HFFc6 (cell line): ENCODE measurements around the gene PCSK5. TPM values are rescaled to one million over a fixed set of nuclear protein-coding genes. Genes with fewer than 3 reads are reported as not detected.

ENCODE experiments used
- DNase-seq: peaks from one replicate; pipeline ENCODE4 v3.0.0-alpha.2; 2018
- H3K27ac Mint-ChIP-seq: 2 replicates; pipeline ENCODE4 v1.8.0; 2020; ENCODE audit warnings: mild to moderate bottlenecking, mixed read lengths
- H3K27me3 Mint-ChIP-seq: 2 replicates; pipeline ENCODE4 v1.8.0; 2021; ENCODE audit warnings: mild to moderate bottlenecking, moderate library complexity, mixed read lengths; ENCODE audit not compliant: insufficient read depth
- H3K36me3 Mint-ChIP-seq: 2 replicates; pipeline ENCODE4 v1.8.0; 2021; ENCODE audit warnings: low read depth, mixed read lengths
- H3K4me1 Mint-ChIP-seq: 2 replicates; pipeline ENCODE4 v1.8.0; 2020; ENCODE audit warnings: low read depth, mixed read lengths
- H3K4me3 Mint-ChIP-seq: 2 replicates; pipeline ENCODE4 v1.8.0; 2020; ENCODE audit warnings: mild to moderate bottlenecking, moderate library complexity, mixed read lengths
- H3K9me3 Mint-ChIP-seq: 2 replicates; pipeline ENCODE4 v1.8.0; 2020; ENCODE audit warnings: mild to moderate bottlenecking, mixed read lengths
- total RNA-seq, 6 experiments: library from RNA; stranded (reverse); fragmentation: NEBNext Ultra II Directional; extraction: Animal tissue kit (Norgen Biotek cat#: 25700); gene quantifications; 2 replicates in 1 of 6; 3 replicates in 5 of 6; pipeline ENCODE4 v1.2.3, GENCODE V29; 2021
- TF ChIP-seq, protein P1 (sequence below): fragments of 200-600 bp; sonication (generic); IDR thresholded peaks from 2 replicates; pipeline ENCODE4 v1.5.0; 2021; ENCODE audit warnings: antibody characterized with exemption, mild to moderate bottlenecking

The PCSK5 gene
- total RNA-seq, 6 experiments from 2014 or later: 0.18 to 0.36 (median 0.22) TPM

DNA sequence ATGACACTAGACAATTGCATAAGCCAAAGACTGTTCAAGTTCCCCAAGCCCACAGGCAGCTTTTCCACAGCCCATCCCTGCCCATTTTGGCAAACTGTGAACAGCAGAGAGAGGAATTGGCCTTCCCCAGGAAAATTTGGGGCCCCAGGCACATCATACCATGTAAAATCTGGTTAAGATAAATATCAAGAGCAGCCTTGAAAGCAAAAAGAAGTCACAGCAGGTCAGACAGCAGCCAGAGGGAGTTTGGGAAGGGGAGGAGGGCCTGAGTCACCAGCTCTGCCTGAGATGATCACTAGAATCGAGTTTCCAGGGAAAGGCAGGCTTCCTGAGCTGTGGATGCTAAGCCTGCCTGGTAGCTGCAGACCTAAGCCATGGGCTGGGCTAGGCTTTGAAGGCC, 324.6 kb downstream of the PCSK5 start:
- TF ChIP-seq, protein P1, sequence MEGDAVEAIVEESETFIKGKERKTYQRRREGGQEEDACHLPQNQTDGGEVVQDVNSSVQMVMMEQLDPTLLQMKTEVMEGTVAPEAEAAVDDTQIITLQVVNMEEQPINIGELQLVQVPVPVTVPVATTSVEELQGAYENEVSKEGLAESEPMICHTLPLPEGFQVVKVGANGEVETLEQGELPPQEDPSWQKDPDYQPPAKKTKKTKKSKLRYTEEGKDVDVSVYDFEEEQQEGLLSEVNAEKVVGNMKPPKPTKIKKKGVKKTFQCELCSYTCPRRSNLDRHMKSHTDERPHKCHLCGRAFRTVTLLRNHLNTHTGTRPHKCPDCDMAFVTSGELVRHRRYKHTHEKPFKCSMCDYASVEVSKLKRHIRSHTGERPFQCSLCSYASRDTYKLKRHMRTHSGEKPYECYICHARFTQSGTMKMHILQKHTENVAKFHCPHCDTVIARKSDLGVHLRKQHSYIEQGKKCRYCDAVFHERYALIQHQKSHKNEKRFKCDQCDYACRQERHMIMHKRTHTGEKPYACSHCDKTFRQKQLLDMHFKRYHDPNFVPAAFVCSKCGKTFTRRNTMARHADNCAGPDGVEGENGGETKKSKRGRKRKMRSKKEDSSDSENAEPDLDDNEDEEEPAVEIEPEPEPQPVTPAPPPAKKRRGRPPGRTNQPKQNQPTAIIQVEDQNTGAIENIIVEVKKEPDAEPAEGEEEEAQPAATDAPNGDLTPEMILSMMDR: no peak
- Mint-ChIP-seq H3K4me1 (peaks cover 8% of the 10 kb centered on the region; the same call in 1 of the 2 replicates), H3K36me3 (no peaks in the 10 kb centered on the region), H3K27ac (no peak overlapping the region), H3K9me3 (peaks cover 38% of the 10 kb centered on the region), H3K27me3 (peaks cover 5% of the 10 kb centered on the region; the same call in 1 of the 2 replicates), H3K4me3 (no peak overlapping the region)
- DNase-seq: peak; percentile 26

DNA sequence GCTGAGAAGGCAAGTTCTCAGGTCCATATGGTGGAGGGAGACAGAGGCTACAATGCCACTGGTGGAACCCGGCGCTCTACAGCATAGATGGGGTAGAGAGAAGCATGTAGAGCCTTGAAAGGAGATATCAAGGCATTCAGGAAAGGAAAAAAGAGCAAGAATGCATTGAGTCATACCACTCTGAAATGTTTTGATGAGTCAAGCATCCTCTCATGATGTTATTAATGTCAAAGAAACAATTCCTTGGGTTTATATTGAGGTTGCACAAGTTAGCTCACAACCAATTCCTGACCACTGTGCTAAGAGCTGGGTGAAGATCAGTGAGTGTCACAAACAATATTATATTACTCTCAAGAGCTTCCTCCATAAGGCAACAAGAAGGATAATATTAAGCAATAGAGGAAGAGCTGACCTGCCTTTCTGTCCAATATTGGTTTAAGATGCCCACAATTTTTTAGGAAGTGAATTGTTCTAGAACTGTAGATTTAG, 325.7 kb downstream of the PCSK5 start:
- peak; percentile 63 for DNase-seq
- Mint-ChIP-seq H3K4me3 (no peak overlapping the region), H3K4me1 (peaks cover 8% of the 10 kb centered on the region; the same call in 1 of the 2 replicates), H3K27ac (peak overlapping the region; percentile 44; the same call in 1 of the 2 replicates), H3K9me3 (peaks cover 29% of the 10 kb centered on the region), H3K36me3 (no peaks in the 10 kb centered on the region), H3K27me3 (peaks cover 5% of the 10 kb centered on the region; the same call in 1 of the 2 replicates)
- TF ChIP-seq, protein P1: no peak

DNA sequence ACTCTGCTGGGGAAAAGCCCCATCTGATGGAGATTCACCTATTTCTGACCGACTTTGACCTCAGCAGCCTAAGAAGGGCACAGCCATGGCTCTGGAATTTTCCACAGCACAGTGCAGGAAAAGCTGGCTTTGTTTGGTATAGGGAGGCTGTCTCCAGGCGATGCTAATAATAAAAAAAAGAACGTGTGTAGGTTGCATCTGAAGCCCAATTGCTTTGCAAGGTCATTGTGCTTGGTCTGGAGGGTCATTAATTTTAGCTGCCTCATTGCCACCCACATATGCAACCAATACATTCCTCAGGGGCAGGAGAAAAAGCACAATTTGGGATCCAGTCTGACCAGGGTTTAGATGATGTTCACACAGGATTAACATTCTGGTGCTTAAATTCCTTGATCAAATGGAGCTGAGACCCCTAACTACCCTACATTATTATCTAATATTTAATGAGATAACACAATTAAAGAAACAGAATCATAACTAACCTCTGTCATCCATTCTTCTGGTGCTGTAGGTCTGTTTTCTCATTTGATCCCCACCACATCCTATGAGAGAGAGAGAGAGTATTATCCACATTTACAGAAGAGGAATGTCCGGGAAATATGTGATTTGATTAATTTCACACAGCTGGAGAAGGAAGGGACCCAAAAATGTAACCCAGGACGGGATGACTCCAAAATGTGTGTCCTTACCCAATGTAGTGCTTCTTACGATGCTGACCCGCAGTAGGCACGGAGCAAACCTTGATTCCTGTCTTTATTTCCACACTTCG, 327.8 kb downstream of the PCSK5 start:
- Mint-ChIP-seq H3K36me3 (no peaks in the 10 kb centered on the region), H3K9me3 (peaks cover 29% of the 10 kb centered on the region), H3K27me3 (peaks cover 5% of the 10 kb centered on the region; the same call in 1 of the 2 replicates), H3K4me3 (no peak overlapping the region), H3K4me1 (peaks cover 8% of the 10 kb centered on the region; the same call in 1 of the 2 replicates), H3K27ac (no peak overlapping the region)
- TF ChIP-seq, protein P1: no peak
- no peak for DNase-seq

DNA sequence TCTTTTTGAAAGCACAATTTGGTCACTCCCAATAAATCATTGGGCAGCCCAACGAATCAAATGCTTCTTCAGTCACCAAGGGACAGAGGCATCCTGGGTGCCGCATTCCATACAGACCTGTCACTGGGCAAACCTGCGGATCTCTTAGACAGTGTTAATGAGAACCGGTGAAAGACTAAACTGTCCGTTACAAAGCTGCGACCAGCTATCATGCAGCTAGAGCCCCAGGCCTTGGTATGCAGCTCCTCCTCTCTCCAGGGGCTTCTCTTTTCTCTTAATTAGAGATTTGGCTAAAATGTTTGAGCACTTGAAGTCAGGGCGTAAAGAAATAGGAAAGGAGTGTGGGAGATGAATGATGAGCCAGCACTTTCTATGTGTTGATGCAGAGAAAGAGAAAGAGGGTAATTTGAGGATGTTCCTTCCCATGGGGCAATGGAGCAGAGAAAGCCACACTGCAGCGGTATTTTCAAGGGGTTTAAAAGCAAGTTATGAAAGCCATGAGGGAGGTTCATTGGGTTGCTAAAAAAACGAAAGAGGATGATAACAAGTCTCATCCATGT, 328.5 kb downstream of the PCSK5 start:
- H3K9me3 Mint-ChIP-seq: peaks cover 32% of the 10 kb centered on the region
- peaks cover 8% of the 10 kb centered on the region; the same call in 1 of the 2 replicates for H3K4me1 Mint-ChIP-seq
- TF ChIP-seq, protein P1: no peak
- no peaks in the 10 kb centered on the region for H3K36me3 Mint-ChIP-seq
- no peak overlapping the region for H3K4me3 Mint-ChIP-seq
- H3K27me3 Mint-ChIP-seq: peaks cover 6% of the 10 kb centered on the region; the same call in 1 of the 2 replicates
- DNase-seq: no peak
- no peak overlapping the region for H3K27ac Mint-ChIP-seq

DNA sequence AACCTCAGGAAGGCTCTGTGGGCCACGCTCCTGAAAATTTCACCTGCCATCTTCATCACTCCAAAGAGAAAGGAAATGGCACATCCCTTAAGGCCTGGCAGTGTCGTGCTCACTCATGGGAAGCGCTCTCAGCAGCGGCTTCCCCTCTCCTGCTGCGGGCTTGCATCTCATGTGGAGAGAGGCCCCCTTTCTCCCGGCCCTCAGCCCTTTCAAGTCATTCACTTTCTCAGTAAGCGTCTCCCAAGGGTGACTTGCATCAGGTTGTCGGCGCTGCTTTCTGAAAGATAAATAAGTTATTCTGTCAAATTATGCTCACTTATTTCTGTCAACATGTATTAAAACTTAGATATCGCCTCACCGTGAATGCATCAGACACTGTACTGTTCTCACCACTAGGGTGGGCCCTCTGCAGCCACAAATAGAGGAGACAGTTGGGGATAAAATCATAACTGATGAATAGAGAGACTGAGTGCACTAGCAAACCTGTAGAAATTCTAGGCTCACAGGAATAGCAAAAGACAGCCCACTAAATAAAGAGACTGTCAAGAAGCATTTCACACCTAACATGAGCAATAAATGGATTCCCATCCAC, 329.2 kb downstream of the PCSK5 start:
- Mint-ChIP-seq H3K4me3 (no peak overlapping the region), H3K36me3 (no peaks in the 10 kb centered on the region), H3K9me3 (peaks cover 35% of the 10 kb centered on the region), H3K27me3 (peaks cover 6% of the 10 kb centered on the region; the same call in 1 of the 2 replicates), H3K27ac (no peak overlapping the region), H3K4me1 (peaks cover 8% of the 10 kb centered on the region; the same call in 1 of the 2 replicates)
- DNase-seq: no peak
- TF ChIP-seq, protein P1: peak; percentile 26; the same call in 1 of the 2 replicates
